Caco-2 (cell line): ENCODE results near the gene MUSTN1. TPM values are rescaled to one million over a fixed set of nuclear protein-coding genes. Genes with fewer than 3 reads are reported as not detected.

ENCODE experiments used
- BruUV-seq: library from RNA; stranded (reverse); fragments of 400-500 nt; replicated peaks from 2 replicates; lab custom pipeline; 2021; lab: Mats Ljungman, UMichigan
- CTCF ChIA-PET: fragments of 300-600 bp; sonication (Branson Sonifier 250); formaldehyde crosslinking; loops from one replicate; lab custom pipeline; 2022; ENCODE audit warnings: antibody characterized with exemption; lab: Charles Lee
- POLR2A ChIA-PET: fragments of 300-600 bp; sonication (Branson Sonifier 250); formaldehyde crosslinking; loops from one replicate; lab custom pipeline; 2022; ENCODE audit warnings: antibody characterized with exemption; lab: Charles Lee
- DNase-seq, 2 experiments: peaks; one replicate each; pipeline versions ENCODE4 v3.0.0 to v3.0.0-alpha.2; 2020 to 2022
- H3K27me3 ChIP-seq: replicated peaks from 2 replicates; pipeline ENCODE4 v1.6.0; 2011; ENCODE audit warnings: low read length; ENCODE audit not compliant: control insufficient read depth, insufficient read depth
- H3K36me3 ChIP-seq: 2 replicates; pipeline ENCODE4 v1.5.1; 2011; ENCODE audit warnings: low read length; ENCODE audit not compliant: control insufficient read depth, insufficient read depth
- H3K4me1 ChIP-seq: fragments of 250-450 bp; sonication (Bioruptor Pico); 2 replicates; pipeline ENCODE4 v1.5.1; 2020; ENCODE audit warnings: mild to moderate bottlenecking
- H3K4me3 ChIP-seq: 2 replicates; pipeline ENCODE4 v1.5.1; 2011; ENCODE audit warnings: low read depth, mild to moderate bottlenecking, control low read depth, low read length
- H3K9me3 ChIP-seq: fragments of 250-450 bp; sonication (Bioruptor Pico); 2 replicates; pipeline ENCODE4 v1.5.1; 2020; ENCODE audit warnings: mild to moderate bottlenecking, moderate library complexity
- H3K27ac Mint-ChIP-seq: one replicate; pipeline ENCODE4 v1.8.0; 2022; ENCODE audit warnings: mixed read lengths; ENCODE audit not compliant: unreplicated experiment
- H3K27me3 Mint-ChIP-seq: one replicate; pipeline ENCODE4 v1.8.0; 2022; ENCODE audit warnings: mixed read lengths; ENCODE audit not compliant: insufficient read depth, unreplicated experiment
- H3K36me3 Mint-ChIP-seq: one replicate; pipeline ENCODE4 v1.8.0; 2022; ENCODE audit warnings: mild to moderate bottlenecking, mixed read lengths; ENCODE audit not compliant: insufficient read depth, unreplicated experiment
- H3K4me1 Mint-ChIP-seq: one replicate; pipeline ENCODE4 v1.8.0; 2022; ENCODE audit warnings: low read depth, mixed read lengths; ENCODE audit not compliant: unreplicated experiment
- H3K4me3 Mint-ChIP-seq: one replicate; pipeline ENCODE4 v1.8.0; 2022; ENCODE audit warnings: mild to moderate bottlenecking, moderate library complexity, mixed read lengths; ENCODE audit not compliant: unreplicated experiment
- H3K9me3 Mint-ChIP-seq: one replicate; pipeline ENCODE4 v1.8.0; 2022; ENCODE audit warnings: mixed read lengths; ENCODE audit not compliant: unreplicated experiment
- CTCF ChIP-seq, 2 experiments: fragments of 200-600 bp in 1 of 2; IDR thresholded peaks; 1 replicate in 1 of 2; 2 replicates in 1 of 2; pipeline versions ENCODE4 v1.5.1 to v1.8.0; 2011 to 2022; ENCODE audit warnings: antibody characterized with exemption in 1 of 2, control low read depth in 1 of 2, inconsistent platforms in 1 of 2, low read depth in 1 of 2, low read length in 1 of 2, mild to moderate bottlenecking in 1 of 2, moderate library complexity in 1 of 2; ENCODE audit not compliant: insufficient read depth in 1 of 2, severe bottlenecking in 1 of 2, unreplicated experiment in 1 of 2
- intact Hi-C: fragments of 100-400 bp; cut with micrococcal nuclease; formaldehyde crosslinking; loops from one replicate; pipeline ENCODE4 v1.10.0; 2022; ENCODE audit not compliant: unreplicated experiment
- total RNA-seq: library from RNA; stranded (reverse); gene quantifications from 2 replicates; pipeline ENCODE4 v1.2.3, GENCODE V29; 2022

The MUSTN1 gene
- total RNA-seq, 1 experiment from 2014 or later = 1.8 TPM

- H3K27me3 Mint-ChIP-seq = no peaks in the 10 kb centered on the region
- no TSS peak for BruUV-seq
- no peaks in the 10 kb centered on the region for H3K9me3 ChIP-seq
- no peak overlapping the region for H3K27ac Mint-ChIP-seq
- no peaks in the 10 kb centered on the region for H3K27me3 ChIP-seq
- no peak overlapping the region for H3K4me3 ChIP-seq
- H3K36me3 Mint-ChIP-seq = no peaks in the 10 kb centered on the region
- intact Hi-C loops = no loop called here
- no peaks in the 10 kb centered on the region for H3K4me1 Mint-ChIP-seq
- no peaks in the 10 kb centered on the region for H3K36me3 ChIP-seq
- H3K9me3 Mint-ChIP-seq = no peaks in the 10 kb centered on the region
- no peak for TF ChIP-seq CTCF (IDR thresholded peaks at IDR 0.05; ENCODE audit: insufficient read depth in 1 of 2, low read depth in 1 of 2, low read length in 1 of 2, severe bottlenecking in 1 of 2, unreplicated experiment in 1 of 2)
- ChIA-PET CTCF (no interaction called here), POLR2A (no interaction called here)
- H3K4me3 Mint-ChIP-seq = no peak overlapping the region
- H3K4me1 ChIP-seq = no peaks in the 10 kb centered on the region
- DNase-seq = no peak
Observed at GRCh38 chr3:52795298-52795900, 39.4 kb downstream of the MUSTN1 start.

- Histone ChIP-seq H3K4me3 (no peak within 1 kb of the TSS), H3K27me3 (no peaks in the 10 kb centered on the region), H3K9me3 (no peaks in the 10 kb centered on the region), H3K36me3 (no peaks in the 10 kb centered on the region), H3K4me1 (no peaks in the 10 kb centered on the region)
- H3K4me3 Mint-ChIP-seq = no peak within 1 kb of the TSS
- TF ChIP-seq CTCF (IDR thresholded peaks at IDR 0.05; ENCODE audit: insufficient read depth in 1 of 2, low read depth in 1 of 2, low read length in 1 of 2, severe bottlenecking in 1 of 2, unreplicated experiment in 1 of 2) = no peak
- no peaks in the 10 kb centered on the region for H3K9me3 Mint-ChIP-seq
- no peaks in the 10 kb centered on the region for H3K4me1 Mint-ChIP-seq
- BruUV-seq = no TSS peak
- no peaks in the 10 kb centered on the region for H3K36me3 Mint-ChIP-seq
- DNase-seq = no peak
- CTCF ChIA-PET = interaction anchor here (0.6 kb wide), 1 partner anchor 98 kb away, joined by 4 read pairs; no protein-coding TSS in a partner anchor
- intact Hi-C loops = no loop called here
- POLR2A ChIA-PET = no interaction called here
- H3K27ac Mint-ChIP-seq = no peak within 1 kb of the TSS
- no peaks in the 10 kb centered on the region for H3K27me3 Mint-ChIP-seq
Observed at GRCh38 chr3:52794612-52795099, 40.2 kb downstream of the MUSTN1 start, which contains the start of gene ITIH3. Gene ITIH3, plus strand, starts transcription at chr3:52794796. Its CDS starts 8 bp downstream, at chr3:52794804.

- no peaks in the 10 kb centered on the region for H3K4me1 Mint-ChIP-seq
- TF ChIP-seq CTCF (IDR thresholded peaks at IDR 0.05; ENCODE audit: insufficient read depth in 1 of 2, low read depth in 1 of 2, low read length in 1 of 2, severe bottlenecking in 1 of 2, unreplicated experiment in 1 of 2) = no peak
- H3K27me3 Mint-ChIP-seq = no peaks in the 10 kb centered on the region
- Histone ChIP-seq H3K4me3 (no peak overlapping the region), H3K4me1 (no peaks in the 10 kb centered on the region), H3K9me3 (no peaks in the 10 kb centered on the region), H3K36me3 (no peaks in the 10 kb centered on the region), H3K27me3 (no peaks in the 10 kb centered on the region)
- no peak for DNase-seq
- no TSS peak for BruUV-seq
- intact Hi-C loops = no loop called here
- H3K4me3 Mint-ChIP-seq = no peak overlapping the region
- ChIA-PET POLR2A (no interaction called here), CTCF (interaction anchor here (0.6 to 2.0 kb wide), 2 partner anchors 27 to 99 kb away, joined by 4 to 8 read pairs; no protein-coding TSS in a partner anchor)
- no peaks in the 10 kb centered on the region for H3K9me3 Mint-ChIP-seq
- H3K27ac Mint-ChIP-seq = no peak overlapping the region
- no peaks in the 10 kb centered on the region for H3K36me3 Mint-ChIP-seq
Observed at GRCh38 chr3:52793702-52794611, 40.9 kb downstream of the MUSTN1 start.
